HCT116 (cell line): ENCODE data around the gene GDAP1L1. TPM values are rescaled to one million over a fixed set of nuclear protein-coding genes. Genes with fewer than 3 reads are reported as not detected.

ENCODE experiments used
- ATAC-seq: fragments of 200-7000 bp; cut with Tn5 transposase; 2 replicates; pipeline ENCODE4 v1.9.1; 2020; ENCODE audit warnings: mild to moderate bottlenecking, moderate library complexity
- BruUV-seq: library from RNA; stranded (reverse); fragments of 400-500 nt; replicated peaks from 2 replicates; lab custom pipeline; 2021; lab: Mats Ljungman, UMichigan
- CTCF ChIA-PET: fragments of 300-600 bp; sonication (Branson Sonifier 250); formaldehyde crosslinking; loops from one replicate; lab custom pipeline; 2021; ENCODE audit warnings: antibody characterized with exemption; lab: Charles Lee
- POLR2A ChIA-PET: fragments of 300-600, 350-600 bp; sonication (Branson Sonifier 250); formaldehyde crosslinking; loops from one replicate; lab custom pipeline; 2021; ENCODE audit warnings: antibody characterized with exemption; lab: Charles Lee
- RAD21 ChIA-PET, 2 experiments: fragments of 300-600 bp; sonication (Branson Sonifier 250); formaldehyde crosslinking; loops; one replicate each; lab custom pipeline; 2023; ENCODE audit warnings: low total read pairs in 2 of 2; ENCODE audit not compliant: uncharacterized antibody in 2 of 2, unreplicated experiment in 2 of 2, low non-redundant PET in 1 of 2; lab: Charles Lee
- DNase-seq: peaks from one replicate; pipeline ENCODE4 v3.0.0-alpha.2; 2010; ENCODE audit warnings: low read depth, low spot score
- H2AFZ ChIP-seq: fragments of 200-600 bp; shearing (Covaris generic), sonication (generic); 2 replicates; pipeline ENCODE4 v1.6.1; 2017; ENCODE audit warnings: low read depth, mixed run types, mixed read lengths, antibody characterized with exemption, low read length; ENCODE audit not compliant: poor library complexity, severe bottlenecking
- H3K27ac ChIP-seq: 2 replicates; pipeline ENCODE4 v1.5.1; 2012; ENCODE audit warnings: low read depth, low read length
- H3K27me3 ChIP-seq: fragments of 200-600 bp; sonication (generic); 2 replicates; pipeline ENCODE4 v1.6.1; 2016; ENCODE audit warnings: mixed run types, low read length, mixed read lengths; ENCODE audit not compliant: insufficient read depth
- H3K36me3 ChIP-seq, 2 experiments: fragments of 200-500 bp in 1 of 2; fragments of 200-600 bp in 1 of 2; sonication (Bioruptor generic) in 1 of 2; sonication (generic) in 1 of 2; 2 replicates each; pipeline versions ENCODE4 v1.5.1 to v1.6.1; 2014 to 2016; ENCODE audit warnings: low read length in 2 of 2, inconsistent platforms in 1 of 2, mixed read lengths in 1 of 2, mixed run types in 1 of 2; ENCODE audit not compliant: insufficient read depth in 2 of 2, control insufficient read depth in 1 of 2
- H3K4me1 ChIP-seq, 2 experiments: fragments of 200-600 bp in 1 of 2; sonication (generic) in 1 of 2; 2 replicates each; pipeline versions ENCODE4 v1.5.1 to v1.6.1; 2012 to 2017; ENCODE audit warnings: low read length in 2 of 2, inconsistent platforms in 1 of 2, mild to moderate bottlenecking in 1 of 2, mixed read lengths in 1 of 2, mixed run types in 1 of 2, moderate library complexity in 1 of 2; ENCODE audit not compliant: insufficient read depth in 2 of 2, control insufficient read depth in 1 of 2
- H3K4me2 ChIP-seq: fragments of 200-600 bp; sonication (generic); 2 replicates; pipeline ENCODE4 v1.6.1; 2017; ENCODE audit warnings: mixed run types, low read length, mixed read lengths
- H3K4me3 ChIP-seq, 2 experiments: fragments of 200-600 bp in 1 of 2; sonication (generic) in 1 of 2; replicated peaks in 1 of 2; 2 replicates each; pipeline ENCODE4 v1.5.1; 2011 to 2016; ENCODE audit warnings: low read length in 2 of 2, control low read depth in 1 of 2, low read depth in 1 of 2, mild to moderate bottlenecking in 1 of 2, mixed read lengths in 1 of 2, mixed run types in 1 of 2
- H3K79me2 ChIP-seq: fragments of 200-600 bp; sonication (generic); 2 replicates; pipeline ENCODE4 v1.6.1; 2017; ENCODE audit warnings: mild to moderate bottlenecking, mixed run types, low read length, moderate library complexity, mixed read lengths; ENCODE audit not compliant: insufficient read depth
- H3K9ac ChIP-seq: fragments of 200-600 bp; sonication (generic); 2 replicates; pipeline ENCODE4 v1.6.1; 2016; ENCODE audit warnings: low read length, mixed read lengths
- H3K9me2 ChIP-seq: fragments of 200-600 bp; sonication (generic), shearing (Covaris generic); 2 replicates; pipeline ENCODE4 v1.6.1; 2017; ENCODE audit warnings: mixed run types, mild to moderate bottlenecking, moderate library complexity; ENCODE audit not compliant: insufficient read depth
- H3K9me3 ChIP-seq, 2 experiments: fragments of 200-500 bp in 1 of 2; fragments of 200-600 bp in 1 of 2; sonication (Bioruptor generic) in 1 of 2; sonication (generic) in 1 of 2; 2 replicates each; pipeline ENCODE4 v1.6.1; 2014 to 2017; ENCODE audit warnings: low read length in 2 of 2, mixed read lengths in 2 of 2, inconsistent platforms in 1 of 2, low read depth in 1 of 2, mild to moderate bottlenecking in 1 of 2, mixed run types in 1 of 2, moderate library complexity in 1 of 2; ENCODE audit not compliant: control insufficient read depth in 1 of 2, insufficient read depth in 1 of 2
- H4K20me1 ChIP-seq: fragments of 200-600 bp; sonication (generic), shearing (Covaris generic); 2 replicates; pipeline ENCODE4 v1.6.1; 2017; ENCODE audit warnings: mixed run types, mild to moderate bottlenecking, moderate library complexity; ENCODE audit not compliant: insufficient read depth
- RAD21 ChIP-seq: IDR thresholded peaks from 2 replicates; pipeline ENCODE4 v1.6.1; 2012; ENCODE audit warnings: low read depth, mild to moderate bottlenecking
- intact Hi-C: fragments of 100-400 bp; cut with micrococcal nuclease; formaldehyde crosslinking; loops from 2 replicates; pipeline ENCODE4 v1.10.0; 2022
- total RNA-seq: library from RNA; stranded (reverse); gene quantifications from one replicate; pipeline ENCODE4 v1.2.1, GENCODE V29; 2021; ENCODE audit not compliant: unreplicated experiment
- TF ChIP-seq, protein P1 (sequence below): IDR thresholded peaks from 2 replicates; pipeline ENCODE4 v1.6.1; 2012
- TF ChIP-seq, protein P2 (sequence below), 3 experiments: fragments of 200-600 bp in 1 of 3; sonication (generic) in 1 of 3; IDR thresholded peaks in 2 of 3; conservative IDR thresholded peaks in 1 of 3; 2 replicates each; pipeline ENCODE4 v1.5.1; 2012 to 2017; ENCODE audit warnings: low read depth in 2 of 3, low read length in 2 of 3, antibody characterized with exemption in 1 of 3, borderline replicate concordance in 1 of 3, control low read depth in 1 of 3, mild to moderate bottlenecking in 1 of 3, mixed read lengths in 1 of 3, mixed run types in 1 of 3, moderate library complexity in 1 of 3; ENCODE audit not compliant: insufficient read depth in 1 of 3

Gene GDAP1L1
- total RNA-seq, 1 experiment from 2014 or later: not detected

DNA sequence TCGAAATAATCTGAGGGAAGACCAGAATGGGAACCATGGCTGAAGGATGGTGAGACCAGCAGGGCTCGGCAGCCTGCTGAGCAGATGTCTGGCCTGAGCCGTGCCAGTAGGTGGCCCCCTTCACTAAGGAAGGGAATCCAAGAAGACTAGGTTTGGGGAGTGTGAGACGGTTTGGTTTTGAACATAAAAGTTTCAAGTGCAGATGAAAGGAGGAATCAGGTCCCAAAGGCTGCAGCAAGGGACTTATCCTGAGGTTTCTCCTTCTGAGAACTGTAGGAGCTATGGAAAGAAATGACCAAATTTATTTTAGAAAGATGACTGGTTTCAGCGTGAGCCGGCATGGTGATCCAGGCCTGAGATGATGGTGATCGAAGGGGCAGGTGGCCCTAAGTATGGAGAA is 32.0 kb upstream of the GDAP1L1 start:
- H4K20me1 ChIP-seq: no peaks in the 10 kb centered on the region
- intact Hi-C loops: loop anchor here (1.0 to 2.0 kb wide), 3 partner anchors 96 to 468 kb away; partner anchors contain the start of gene FITM2
- TF ChIP-seq, protein P1, sequence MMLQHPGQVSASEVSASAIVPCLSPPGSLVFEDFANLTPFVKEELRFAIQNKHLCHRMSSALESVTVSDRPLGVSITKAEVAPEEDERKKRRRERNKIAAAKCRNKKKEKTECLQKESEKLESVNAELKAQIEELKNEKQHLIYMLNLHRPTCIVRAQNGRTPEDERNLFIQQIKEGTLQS: no peak
- TF ChIP-seq RAD21: peak; percentile 89
- TF ChIP-seq, protein P2, sequence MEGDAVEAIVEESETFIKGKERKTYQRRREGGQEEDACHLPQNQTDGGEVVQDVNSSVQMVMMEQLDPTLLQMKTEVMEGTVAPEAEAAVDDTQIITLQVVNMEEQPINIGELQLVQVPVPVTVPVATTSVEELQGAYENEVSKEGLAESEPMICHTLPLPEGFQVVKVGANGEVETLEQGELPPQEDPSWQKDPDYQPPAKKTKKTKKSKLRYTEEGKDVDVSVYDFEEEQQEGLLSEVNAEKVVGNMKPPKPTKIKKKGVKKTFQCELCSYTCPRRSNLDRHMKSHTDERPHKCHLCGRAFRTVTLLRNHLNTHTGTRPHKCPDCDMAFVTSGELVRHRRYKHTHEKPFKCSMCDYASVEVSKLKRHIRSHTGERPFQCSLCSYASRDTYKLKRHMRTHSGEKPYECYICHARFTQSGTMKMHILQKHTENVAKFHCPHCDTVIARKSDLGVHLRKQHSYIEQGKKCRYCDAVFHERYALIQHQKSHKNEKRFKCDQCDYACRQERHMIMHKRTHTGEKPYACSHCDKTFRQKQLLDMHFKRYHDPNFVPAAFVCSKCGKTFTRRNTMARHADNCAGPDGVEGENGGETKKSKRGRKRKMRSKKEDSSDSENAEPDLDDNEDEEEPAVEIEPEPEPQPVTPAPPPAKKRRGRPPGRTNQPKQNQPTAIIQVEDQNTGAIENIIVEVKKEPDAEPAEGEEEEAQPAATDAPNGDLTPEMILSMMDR (IDR thresholded peaks at IDR 0.05 in 2 of 3, conservative IDR thresholded peaks at IDR 0.05 in 1 of 3; ENCODE audit: borderline replicate concordance in 1 of 3, insufficient read depth in 1 of 3, low read depth in 2 of 3, low read length in 2 of 3): peak; percentile 74 to 94 (median 88); a peak in 5 of 6 replicates
- TF ChIP-seq, all 23 proteins: peak for 2
- no peaks in the 10 kb centered on the region for H3K9me2 ChIP-seq
- POLR2A ChIA-PET: no interaction called here
- H3K27ac ChIP-seq: no peak overlapping the region
- no peaks in the 10 kb centered on the region; a peak in 1 of 4 replicates for H3K36me3 ChIP-seq
- H3K9me3 ChIP-seq: no peaks in the 10 kb centered on the region
- CTCF ChIA-PET: interaction anchor here (0.8 to 6.9 kb wide), 7 partner anchors 97 to 256 kb away, joined by 3 to 114 read pairs (median 22); partner anchors contain the start of gene FITM2
- RAD21 ChIA-PET: no interaction called here
- DNase-seq (peak; percentile 28), ATAC-seq (peak; percentile 53)
- no peaks in the 10 kb centered on the region for H3K27me3 ChIP-seq
- H2AFZ ChIP-seq: no peak overlapping the region
- peaks cover 7 to 9% of the 10 kb centered on the region in 2 experiments for H3K4me1 ChIP-seq
- H3K4me2 ChIP-seq: no peak overlapping the region
- peaks cover 3% of the 10 kb centered on the region for H3K79me2 ChIP-seq
- no peak overlapping the region for H3K9ac ChIP-seq
- BruUV-seq: no TSS peak
- no peak overlapping the region for H3K4me3 ChIP-seq
